HG02970 (cell line): ENCODE measurements around the gene ATIC.
"Not testable (repeated sequence)": the region's sequence is repeated elsewhere in the genome, so short reads cannot be mapped to it uniquely, and the experiment has no call there.

ENCODE experiments used
- ATAC-seq: cut with Tn5 transposase; IDR thresholded peaks from one replicate; pipeline ENCODE4 v1.9.1; 2021; ENCODE audit warnings: mild to moderate bottlenecking, moderate library complexity, moderate number of reproducible peaks; ENCODE audit not compliant: unreplicated experiment, low FRiP score

The ATIC gene

GRCh38 chr2:215311625-215312396 lies at the start of gene ATIC:
ATIC (plus strand) TSS chr2:215312059; CDS start chr2:215312143, 84 bp downstream.
- peak; percentile 100 for ATAC-seq

DNA sequence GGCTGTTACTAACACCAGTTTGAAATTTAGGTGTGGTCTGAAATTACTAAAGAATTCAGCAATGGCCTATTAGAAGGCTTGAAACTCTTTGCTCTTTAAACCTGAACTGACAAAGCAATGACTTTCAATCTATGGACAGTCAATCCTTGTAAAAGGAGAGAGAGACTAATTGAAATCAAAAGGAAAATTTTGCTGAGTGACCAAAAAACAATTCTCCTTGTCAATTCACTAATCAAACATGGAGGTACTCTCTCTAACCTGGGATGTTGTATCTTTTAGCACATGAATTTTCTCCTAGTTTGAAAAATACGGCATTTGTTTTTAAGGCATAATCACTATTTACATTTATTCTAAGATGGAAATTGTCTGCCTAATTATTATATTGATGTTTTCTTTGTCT lies 49.6 kb upstream of the ATIC start:
- no peak for ATAC-seq

GRCh38 chr2:215262741-215263362 lies 49.0 kb upstream of the ATIC start:
- no peak for ATAC-seq

GRCh38 chr2:215264374-215264773 lies 47.5 kb upstream of the ATIC start:
- no peak for ATAC-seq

DNA sequence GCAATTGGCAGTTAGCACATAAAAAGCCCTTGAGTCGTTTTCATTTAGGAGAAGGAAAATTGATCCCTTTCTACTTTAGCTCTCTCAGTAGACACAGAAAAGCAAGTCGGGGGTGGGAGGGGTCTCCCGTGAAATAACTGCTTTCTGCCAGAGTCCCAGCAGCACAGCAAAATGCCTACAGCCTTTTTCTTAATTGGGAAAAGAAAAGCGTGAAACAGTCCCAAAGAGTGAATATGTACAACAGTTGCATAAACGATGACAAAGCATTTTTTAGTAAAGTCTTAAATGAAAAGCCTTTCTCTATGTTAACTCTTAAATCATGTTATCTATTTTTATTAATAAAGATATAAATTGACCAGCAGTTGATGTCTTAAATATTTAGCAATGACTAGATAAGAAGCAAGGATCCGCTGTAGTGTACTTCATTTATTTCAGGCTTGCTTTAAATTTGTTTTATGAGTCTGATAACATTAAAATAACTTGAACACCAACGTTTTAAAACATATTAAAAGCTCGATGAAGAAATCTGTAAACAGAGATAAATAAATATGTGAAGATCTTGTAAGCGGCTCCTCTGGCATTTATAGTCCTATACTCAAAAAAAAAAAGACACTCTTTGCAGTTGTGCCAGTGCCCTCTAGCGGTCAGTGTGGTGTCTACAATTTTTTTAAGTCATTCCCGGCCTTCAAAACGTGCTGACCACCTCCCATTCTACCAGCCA lies 42.3 kb upstream of the ATIC start:
- ATAC-seq: no peak

DNA sequence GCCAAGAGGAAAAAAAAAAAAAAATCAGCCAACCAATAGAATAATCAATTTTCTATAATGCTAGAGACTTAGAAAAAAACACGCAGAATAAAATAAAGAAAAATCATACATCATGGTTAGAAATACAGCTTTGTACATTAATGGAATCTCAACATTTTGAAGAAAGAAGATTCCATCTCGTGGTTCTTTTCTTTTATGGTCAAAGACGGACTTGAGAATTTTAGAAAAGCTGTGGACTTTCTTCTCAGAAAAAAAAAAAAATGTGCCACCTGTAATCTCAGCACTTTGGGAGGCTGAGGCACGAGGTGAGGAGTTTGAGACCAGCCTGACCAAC lies 41.8 kb upstream of the ATIC start:
- ATAC-seq: no peak

DNA sequence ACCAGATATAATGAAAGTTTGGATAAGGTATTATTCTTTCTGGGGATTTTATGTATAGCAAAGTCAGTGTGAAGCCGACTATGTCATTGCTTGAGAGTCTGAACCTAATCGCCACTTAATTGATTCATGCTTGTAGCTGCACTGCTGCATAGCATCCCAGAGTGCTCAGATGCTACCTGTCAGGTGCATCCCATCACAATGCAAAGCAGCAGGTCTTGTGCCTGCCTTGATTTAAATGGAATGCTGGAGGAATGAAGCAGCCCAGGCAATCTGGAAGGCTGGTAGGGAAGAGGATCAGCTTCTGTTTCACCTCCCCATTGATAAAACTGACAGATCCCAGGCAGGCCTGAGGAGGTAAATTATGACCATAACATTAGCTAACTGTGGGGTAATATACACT lies 40.4 kb upstream of the ATIC start:
- ATAC-seq: no peak

- no peak for ATAC-seq
These were observed 38.9 kb upstream of the ATIC start for GRCh38 chr2:215272918-215273317.

DNA sequence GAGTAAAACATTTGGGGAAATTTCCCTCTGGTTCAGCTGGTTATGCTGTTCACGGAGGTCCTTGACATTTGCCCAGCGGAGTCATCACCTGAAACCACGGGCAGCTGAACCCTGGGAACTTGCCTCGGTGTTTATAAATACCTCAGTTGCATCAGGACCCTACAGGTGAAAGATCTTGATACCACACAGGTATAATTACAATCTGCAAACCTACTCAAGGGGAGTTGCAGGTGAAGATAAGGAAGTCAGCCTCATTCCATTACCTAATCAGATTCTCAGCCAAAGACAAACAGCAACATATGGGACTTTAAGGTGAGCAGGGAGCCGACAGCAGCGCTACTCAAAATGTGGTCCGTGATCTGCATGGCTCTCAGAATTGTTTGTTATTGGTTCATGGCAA lies 37.0 kb upstream of the ATIC start:
- ATAC-seq: no peak

DNA sequence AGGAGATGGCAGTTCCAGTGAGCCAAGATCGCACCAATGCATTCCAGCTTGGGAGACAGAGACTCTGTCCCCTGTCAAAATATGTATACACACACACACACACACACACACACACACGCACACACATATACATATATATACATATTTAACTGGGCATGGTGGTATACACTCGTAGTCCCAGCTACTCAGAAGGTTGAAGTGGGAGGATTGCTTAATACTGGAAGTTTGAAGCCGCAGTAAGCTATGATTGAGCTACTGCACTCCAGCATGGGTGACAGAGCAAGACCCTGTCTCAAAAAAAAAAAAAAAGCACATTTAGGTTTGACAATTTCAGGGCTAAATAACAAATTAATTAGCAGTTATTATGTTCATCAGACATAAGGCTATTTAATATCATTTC lies 36.0 kb upstream of the ATIC start:
- ATAC-seq: no peak

DNA sequence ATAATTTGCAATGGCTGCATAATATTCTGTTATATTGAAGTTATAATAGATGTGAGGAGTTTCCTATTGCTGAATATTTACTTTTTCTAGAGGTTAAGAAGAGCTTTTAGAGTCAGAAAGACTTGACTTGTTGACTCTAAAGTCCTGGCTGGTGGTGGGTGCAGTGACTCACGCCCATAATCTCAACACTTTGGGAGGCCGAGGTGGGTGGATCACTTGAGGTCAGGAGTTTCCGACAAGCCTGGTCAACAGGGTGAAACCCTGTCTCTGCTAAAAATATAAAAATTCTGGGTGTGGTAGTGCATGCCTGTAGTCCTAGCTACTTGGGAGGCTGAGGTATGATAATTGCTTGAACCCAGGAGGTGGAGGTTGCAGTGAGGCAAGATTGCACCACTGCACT lies 33.9 kb upstream of the ATIC start:
- no peak for ATAC-seq

- ATAC-seq: no peak
These were observed 31.5 kb upstream of the ATIC start for GRCh38 chr2:215280326-215280725.

DNA sequence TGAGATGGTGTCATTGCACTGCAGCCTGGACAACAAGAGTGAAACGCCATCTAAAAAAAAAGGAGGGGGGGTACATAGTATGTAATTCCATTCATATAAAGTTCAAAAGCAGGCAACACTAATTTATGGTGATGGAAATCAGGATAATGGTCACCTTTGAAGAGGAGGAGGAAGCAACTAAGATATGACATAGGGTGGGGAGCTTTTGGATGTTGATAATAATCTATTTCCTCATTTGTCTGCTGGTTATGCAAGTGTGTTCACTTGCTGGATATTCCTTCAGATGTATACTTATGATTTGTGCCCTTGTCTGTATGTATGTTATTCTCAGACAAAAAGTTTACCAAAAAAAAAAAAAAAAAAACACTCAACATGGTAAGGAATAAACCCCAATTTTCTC lies 28.6 kb upstream of the ATIC start:
- ATAC-seq: no peak

DNA sequence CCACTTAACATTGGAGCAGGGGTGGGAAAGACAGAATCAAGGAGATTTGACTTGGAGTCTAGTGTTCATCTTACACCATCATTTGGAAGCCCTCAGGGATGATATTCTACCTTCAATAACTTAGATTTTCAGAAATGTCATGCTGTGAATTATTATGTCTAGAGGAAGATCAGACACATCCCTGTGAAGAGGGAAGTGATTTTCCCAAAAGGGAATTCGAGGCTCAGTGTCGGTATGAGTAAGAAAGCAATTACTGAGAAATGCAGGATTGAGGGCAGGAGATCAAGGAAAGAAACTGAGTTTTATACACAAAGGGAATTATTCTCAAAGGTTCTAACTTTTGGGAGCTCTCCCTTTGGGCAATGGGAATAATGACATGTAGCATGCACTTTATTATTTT lies 25.6 kb upstream of the ATIC start:
- ATAC-seq: no peak

- ATAC-seq: no peak
These were observed 23.6 kb upstream of the ATIC start for GRCh38 chr2:215288112-215288815.

GRCh38 chr2:215290980-215291599 lies 20.8 kb upstream of the ATIC start:
- no peak for ATAC-seq

- ATAC-seq: no peak
These were observed 18.0 kb upstream of the ATIC start for GRCh38 chr2:215293879-215294278.

DNA sequence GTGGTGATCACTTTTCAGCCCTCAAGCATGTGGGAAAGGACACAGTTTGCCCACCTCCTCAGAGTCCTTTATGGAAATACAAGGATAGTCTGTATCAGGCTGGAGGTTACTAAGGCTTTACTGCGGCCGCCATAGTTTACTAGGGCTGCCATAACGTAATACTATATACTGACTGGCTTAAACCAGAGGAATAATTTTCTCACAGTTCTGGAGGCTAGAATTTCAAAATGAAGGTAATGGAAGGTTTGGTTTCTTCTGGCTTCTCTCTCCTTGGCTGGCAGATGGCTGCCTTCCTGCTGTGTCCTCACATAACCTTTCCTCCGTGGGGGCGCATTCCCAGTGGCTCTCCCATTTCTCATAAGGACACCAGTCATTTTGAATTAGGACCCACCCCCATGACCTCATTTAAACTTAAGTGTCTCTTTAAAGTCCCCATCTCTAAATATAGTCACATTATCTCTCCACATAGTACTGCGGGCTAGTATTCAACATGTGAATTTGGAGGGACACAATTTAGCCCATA lies 12.5 kb upstream of the ATIC start:
- no peak for ATAC-seq

- ATAC-seq: no peak
These were observed 9.9 kb upstream of the ATIC start for GRCh38 chr2:215301994-215302393.

DNA sequence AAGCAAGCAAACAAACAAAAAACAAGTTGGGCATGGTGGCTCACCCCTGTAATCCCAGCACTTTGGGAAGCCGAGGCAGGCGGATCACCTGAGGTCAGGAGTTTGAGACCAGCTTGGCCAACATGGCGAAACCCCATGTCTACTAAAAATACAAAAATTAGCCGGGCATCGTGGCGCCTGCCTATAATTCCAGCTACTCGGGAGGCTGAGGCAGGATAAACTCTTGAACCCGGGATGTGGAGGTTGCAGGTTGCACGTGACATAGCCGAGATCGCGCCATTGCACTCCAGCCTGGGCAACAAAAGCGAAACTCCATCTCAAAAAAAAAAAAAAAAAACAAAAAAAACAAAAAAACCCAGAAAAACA lies 617 bp upstream of the ATIC start:
- ATAC-seq: not testable (repeated sequence)

- no peak for ATAC-seq
These were observed 1.4 kb downstream of the ATIC start for GRCh38 chr2:215313255-215313613.
